ENCODE data around the gene SEMA7A.
"Not testable (repeated sequence)": the region's sequence is repeated elsewhere in the genome, so short reads cannot be mapped to it uniquely, and the experiment has no call there.

SEMA7A gene, protein sequence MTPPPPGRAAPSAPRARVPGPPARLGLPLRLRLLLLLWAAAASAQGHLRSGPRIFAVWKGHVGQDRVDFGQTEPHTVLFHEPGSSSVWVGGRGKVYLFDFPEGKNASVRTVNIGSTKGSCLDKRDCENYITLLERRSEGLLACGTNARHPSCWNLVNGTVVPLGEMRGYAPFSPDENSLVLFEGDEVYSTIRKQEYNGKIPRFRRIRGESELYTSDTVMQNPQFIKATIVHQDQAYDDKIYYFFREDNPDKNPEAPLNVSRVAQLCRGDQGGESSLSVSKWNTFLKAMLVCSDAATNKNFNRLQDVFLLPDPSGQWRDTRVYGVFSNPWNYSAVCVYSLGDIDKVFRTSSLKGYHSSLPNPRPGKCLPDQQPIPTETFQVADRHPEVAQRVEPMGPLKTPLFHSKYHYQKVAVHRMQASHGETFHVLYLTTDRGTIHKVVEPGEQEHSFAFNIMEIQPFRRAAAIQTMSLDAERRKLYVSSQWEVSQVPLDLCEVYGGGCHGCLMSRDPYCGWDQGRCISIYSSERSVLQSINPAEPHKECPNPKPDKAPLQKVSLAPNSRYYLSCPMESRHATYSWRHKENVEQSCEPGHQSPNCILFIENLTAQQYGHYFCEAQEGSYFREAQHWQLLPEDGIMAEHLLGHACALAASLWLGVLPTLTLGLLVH

GRCh38 chr15:74433592-74434262 lies at the start of gene SEMA7A:
SEMA7A (minus strand) TSS chr15:74433958; CDS start chr15:74433918, 40 bp downstream.
- peak; percentile 87 for DNase-seq (ENCODE audit: low spot score)

GRCh38 chr15:74482661-74483060 lies 48.9 kb upstream of the SEMA7A start:
- no peak for DNase-seq (ENCODE audit: low spot score)

DNA sequence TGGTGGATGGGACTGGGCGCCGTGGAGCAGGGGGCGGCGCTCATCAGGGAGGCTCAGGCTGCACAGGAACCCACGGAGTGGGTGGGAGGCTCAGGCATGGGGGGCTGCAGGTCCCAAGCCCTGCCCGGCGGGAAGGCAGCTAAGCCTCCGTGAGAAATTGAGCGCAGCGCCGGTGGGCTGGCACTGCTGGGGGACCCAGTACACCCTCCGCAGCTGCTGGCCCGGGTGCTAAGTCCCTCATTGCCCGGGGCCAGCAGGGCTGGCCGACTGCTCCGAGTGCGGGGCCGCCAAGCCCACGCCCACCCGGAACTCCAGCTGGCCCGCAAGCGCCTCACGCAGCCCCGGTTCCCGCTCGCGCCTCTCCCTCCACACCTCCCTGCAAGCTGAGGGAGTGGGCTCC lies 46.6 kb upstream of the SEMA7A start:
- not testable (repeated sequence) for DNase-seq (ENCODE audit: low spot score)

- not testable (repeated sequence) for DNase-seq (ENCODE audit: low spot score)
These were observed 37.9 kb upstream of the SEMA7A start for GRCh38 chr15:74471621-74472020.

DNA sequence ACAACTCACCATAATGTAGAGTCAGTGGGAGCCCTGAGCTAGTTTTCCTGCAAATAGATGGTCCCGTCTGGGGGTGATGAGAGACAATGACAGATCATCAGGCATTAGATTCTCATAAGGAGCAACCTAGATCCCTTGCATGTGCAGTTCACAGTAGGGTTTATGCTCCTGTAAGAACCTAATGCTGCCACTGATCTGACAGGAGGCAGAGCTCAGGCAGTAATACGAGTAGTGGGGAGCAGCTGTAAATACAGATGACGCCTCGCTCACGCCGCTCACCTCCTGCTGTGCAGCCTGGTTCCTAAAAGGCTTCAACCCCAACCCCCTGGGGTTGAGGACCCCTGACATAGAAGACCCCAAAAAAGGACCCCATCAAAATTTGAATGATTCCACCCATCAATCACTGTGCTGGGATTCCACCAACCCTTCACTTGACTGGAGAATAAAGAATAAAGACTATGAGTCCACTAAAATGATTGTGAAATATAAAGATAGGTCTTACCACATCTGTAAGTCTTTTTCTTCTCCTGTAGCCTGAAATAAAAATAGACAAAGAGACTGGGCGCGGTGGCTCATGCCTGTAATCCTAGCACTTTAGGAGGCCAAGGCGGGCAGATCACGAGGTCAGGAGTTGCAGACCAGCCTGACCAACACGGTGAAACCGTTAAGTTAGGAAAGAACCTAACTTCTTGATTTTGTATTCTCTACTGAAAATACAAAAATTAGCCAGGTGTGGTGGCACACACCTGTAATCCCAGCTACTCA lies 37.1 kb upstream of the SEMA7A start:
- no peak for DNase-seq (ENCODE audit: low spot score)

- DNase-seq (ENCODE audit: low spot score): no peak
These were observed 34.7 kb upstream of the SEMA7A start for GRCh38 chr15:74468341-74469032.

DNA sequence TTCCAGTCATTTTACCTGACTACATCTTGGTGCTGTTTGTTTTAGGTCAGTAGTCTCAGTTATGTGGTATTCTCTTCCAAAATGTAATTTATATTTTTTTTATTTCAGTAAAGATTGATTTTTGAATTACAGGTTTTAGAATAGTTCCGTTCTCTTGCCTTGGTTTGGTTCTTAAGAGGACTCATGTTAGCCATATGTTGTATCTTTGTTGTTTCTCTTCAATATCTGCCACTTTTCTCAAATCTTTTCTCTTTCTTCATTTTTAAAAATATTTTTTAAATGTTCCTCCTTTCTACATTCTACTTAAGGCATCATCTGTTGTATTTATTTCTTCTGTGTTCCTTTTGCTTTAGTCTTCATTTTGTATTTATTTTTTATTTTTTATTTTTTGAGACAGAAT lies 32.8 kb upstream of the SEMA7A start:
- no peak for DNase-seq (ENCODE audit: low spot score)

GRCh38 chr15:74464897-74465296 lies 31.1 kb upstream of the SEMA7A start:
- DNase-seq (ENCODE audit: low spot score): no peak

DNA sequence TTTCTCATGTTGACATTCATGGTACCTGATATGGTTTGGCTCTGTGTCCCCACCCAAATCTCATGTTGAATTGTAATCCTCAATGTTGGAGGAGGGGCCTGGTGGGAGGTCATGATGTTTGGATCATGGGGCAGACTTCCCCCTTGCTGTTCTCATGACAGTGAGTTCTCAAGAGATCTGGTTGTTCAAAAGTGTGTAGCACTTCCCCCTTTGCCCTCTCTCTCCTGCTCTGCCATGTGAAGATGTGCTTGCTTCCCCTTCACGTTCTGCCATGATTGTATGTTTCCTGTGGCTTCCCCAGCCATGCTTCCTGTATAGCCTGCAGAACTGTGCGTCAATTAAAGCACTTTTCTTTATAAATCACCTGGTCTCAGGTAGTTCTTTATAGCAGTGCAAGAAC lies 30.5 kb upstream of the SEMA7A start:
- DNase-seq (ENCODE audit: low spot score): no peak

DNA sequence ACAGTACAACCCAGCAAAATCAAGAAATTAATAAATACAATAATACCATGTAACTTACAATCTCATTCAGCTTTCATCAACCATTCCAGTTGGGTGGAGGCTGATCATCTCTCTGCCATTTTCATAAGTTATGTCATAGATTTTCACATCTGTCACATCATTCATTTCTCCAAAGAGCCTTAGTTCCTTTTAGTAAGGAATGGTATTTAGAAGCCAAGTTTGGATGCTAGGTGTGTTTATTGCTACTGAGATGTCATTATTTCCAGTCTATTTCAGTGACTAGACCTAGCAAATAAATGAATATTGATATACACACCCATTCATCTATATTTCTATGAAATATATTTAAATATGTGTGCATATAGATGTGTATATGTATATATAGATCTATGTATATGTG lies 29.9 kb upstream of the SEMA7A start:
- no peak for DNase-seq (ENCODE audit: low spot score)

- DNase-seq (ENCODE audit: low spot score): no peak
These were observed 28.2 kb upstream of the SEMA7A start for GRCh38 chr15:74461847-74462511.

GRCh38 chr15:74460871-74461846 lies 27.4 kb upstream of the SEMA7A start, which contains the start of gene UBL7:
UBL7 (minus strand) TSS chr15:74461160; CDS start chr15:74458867, 2,293 bp downstream.
- peak; percentile 94 for DNase-seq (ENCODE audit: low spot score)

GRCh38 chr15:74460298-74460697 lies 26.5 kb upstream of the SEMA7A start:
- DNase-seq (ENCODE audit: low spot score): no peak

DNA sequence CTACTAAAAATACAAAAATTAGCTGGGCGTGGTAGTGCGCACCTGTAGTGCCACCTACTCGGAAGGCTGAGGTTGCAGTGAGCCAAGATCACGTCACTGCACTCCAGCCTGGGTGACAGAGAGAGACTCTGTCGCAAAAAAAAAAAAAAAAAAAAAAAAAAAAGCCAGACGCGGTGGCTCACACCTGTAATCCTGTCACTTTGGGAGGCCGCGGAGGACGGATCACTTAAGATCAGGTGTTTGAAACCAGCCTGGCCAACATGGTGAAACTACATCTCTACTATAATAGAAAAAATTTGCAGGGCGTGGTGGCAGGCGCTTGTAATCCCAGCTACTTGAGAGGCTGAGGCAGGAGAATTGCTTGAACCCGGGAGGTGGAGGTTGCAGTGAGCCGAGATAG lies 26.0 kb upstream of the SEMA7A start:
- DNase-seq (ENCODE audit: low spot score): not testable (repeated sequence)

DNA sequence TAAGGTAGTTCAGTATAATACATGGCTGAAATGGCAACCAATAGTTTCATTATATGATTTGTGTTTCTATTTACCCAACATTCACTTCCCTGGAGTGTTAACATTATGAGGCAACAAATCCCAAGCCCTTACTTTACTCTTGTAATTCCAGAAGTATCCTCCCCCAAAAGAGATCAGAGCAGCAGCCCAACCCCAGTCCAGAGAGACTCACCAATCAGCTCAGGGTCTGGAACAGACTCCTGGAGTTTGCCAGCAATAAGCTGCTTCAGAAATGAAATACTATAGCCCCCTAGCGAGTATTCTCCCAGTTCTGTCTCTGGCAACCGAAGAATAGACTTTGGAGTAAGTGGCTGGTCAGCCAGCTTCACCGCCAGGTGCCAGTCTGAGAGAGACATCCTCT lies 24.7 kb upstream of the SEMA7A start:
- no peak for DNase-seq (ENCODE audit: low spot score)

GRCh38 chr15:74457036-74457435 lies 23.3 kb upstream of the SEMA7A start:
- DNase-seq (ENCODE audit: low spot score): not testable (repeated sequence)

GRCh38 chr15:74454764-74455500 lies 21.2 kb upstream of the SEMA7A start:
- DNase-seq (ENCODE audit: low spot score): no peak

DNA sequence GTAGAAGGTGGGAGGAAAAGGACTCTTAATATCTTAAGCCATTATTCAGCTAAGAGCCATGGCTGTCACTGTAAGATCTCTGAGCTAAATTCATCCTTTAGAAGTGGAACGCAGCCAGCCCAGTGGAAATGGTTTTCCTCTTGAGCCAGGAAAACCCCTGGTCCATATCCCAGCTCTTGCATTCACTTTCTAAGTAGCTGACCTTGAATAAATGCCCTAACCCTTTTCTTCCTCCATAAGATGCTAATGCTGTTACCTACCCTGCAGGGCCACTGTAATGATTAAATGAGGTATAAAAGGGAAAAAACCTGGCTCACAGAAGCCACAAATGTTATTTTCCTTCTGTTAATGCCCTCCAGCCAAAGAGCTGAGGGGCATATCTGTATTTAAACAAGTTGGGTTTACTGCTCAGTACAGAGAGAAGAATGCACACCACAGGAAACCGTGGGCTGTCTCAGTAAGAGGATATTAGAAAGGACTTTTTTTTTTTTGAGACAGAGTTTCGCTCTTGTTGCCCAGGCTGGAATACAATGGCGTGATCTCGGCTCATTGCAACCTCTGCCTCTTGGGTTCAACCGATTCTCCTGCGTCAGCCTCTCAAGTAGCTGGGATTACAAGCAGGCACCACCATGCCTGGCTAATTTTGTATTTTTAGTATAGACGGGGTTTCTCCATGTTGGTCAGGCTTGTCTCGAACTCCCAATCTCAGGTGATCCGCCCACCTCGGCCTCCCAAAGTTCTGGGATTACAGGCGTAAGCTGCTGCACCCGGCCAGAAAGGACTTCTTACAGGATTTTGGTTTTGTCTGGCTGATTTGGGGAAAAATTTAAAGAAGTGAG lies 20.4 kb upstream of the SEMA7A start:
- DNase-seq (ENCODE audit: low spot score): no peak

Data from CD4-positive, alpha-beta T cell treated with Interleukin-6 at 100 ng/mL for 8 hours (primary cell).